HepG2 (cell line): ENCODE results near the gene TBC1D1. TPM values are rescaled to one million over a fixed set of nuclear protein-coding genes. Genes with fewer than 3 reads are reported as not detected.

Source experiments
- ARNTL ChIP-seq: sonication (generic); formaldehyde crosslinking; IDR thresholded peaks from 2 replicates; pipeline ENCODE4 v1.4.0; 2020; ENCODE audit warnings: mild to moderate bottlenecking, missing genetic modification reagents
- ATF3 ChIP-seq: sonication (generic); formaldehyde crosslinking; IDR thresholded peaks from 2 replicates; pipeline ENCODE4 v1.4.0; 2020; ENCODE audit warnings: missing genetic modification reagents
- CENPT ChIP-seq: sonication (generic); formaldehyde crosslinking; IDR thresholded peaks from 2 replicates; pipeline ENCODE4 v1.8.0; 2022; ENCODE audit warnings: low read depth, mild to moderate bottlenecking, moderate library complexity, missing genetic modification reagents
- CREB1 ChIP-seq, 2 experiments: fragments of 450-650 bp in 1 of 2; IDR thresholded peaks; 2 replicates each; pipeline ENCODE4 v1.6.1; 2016 to 2017; ENCODE audit warnings: control low read depth in 1 of 2, mild to moderate bottlenecking in 1 of 2, missing compliant biosample characterization in 1 of 2, missing genetic modification characterization in 1 of 2
- DZIP1 ChIP-seq: sonication (generic); formaldehyde crosslinking; IDR thresholded peaks from 2 replicates; pipeline ENCODE4 v1.5.0; 2020; ENCODE audit warnings: mild to moderate bottlenecking, missing genetic modification reagents
- FIP1L1 ChIP-seq: fragments of 200-400 bp; formaldehyde crosslinking; IDR thresholded peaks from 2 replicates; pipeline ENCODE4 v1.6.1; 2018; ENCODE audit warnings: low read depth, mild to moderate bottlenecking, low read length, moderate library complexity, borderline replicate concordance; ENCODE audit not compliant: insufficient read depth
- GATA4 ChIP-seq: sonication (generic); IDR thresholded peaks from 2 replicates; pipeline ENCODE4 v1.6.1; 2016; ENCODE audit warnings: antibody characterized with exemption, low read depth, borderline replicate concordance
- KAT7 ChIP-seq: IDR thresholded peaks from 2 replicates; pipeline ENCODE4 v1.6.1; 2018; ENCODE audit warnings: borderline replicate concordance, missing compliant biosample characterization
- NRL ChIP-seq: sonication (generic); formaldehyde crosslinking; IDR thresholded peaks from 2 replicates; pipeline ENCODE4 v1.5.0; 2020; ENCODE audit warnings: missing genetic modification reagents, mild to moderate bottlenecking, moderate library complexity, borderline replicate concordance
- PREB ChIP-seq: sonication (generic); formaldehyde crosslinking; IDR thresholded peaks from 2 replicates; pipeline ENCODE4 v1.4.0; 2020; ENCODE audit warnings: missing genetic modification reagents
- RBM22 ChIP-seq: fragments of 200-400 bp; formaldehyde crosslinking; optimal IDR thresholded peaks from 2 replicates; pipeline ENCODE3; 2017; ENCODE audit warnings: mild to moderate bottlenecking, low read length, moderate library complexity
- RCOR2 ChIP-seq: IDR thresholded peaks from 2 replicates; pipeline ENCODE4 v1.6.1; 2016; ENCODE audit warnings: missing biosample characterization, missing genetic modification reagents
- RELA ChIP-seq: sonication (generic); formaldehyde crosslinking; IDR thresholded peaks from 2 replicates; pipeline ENCODE4 v1.4.0; 2020; ENCODE audit warnings: missing genetic modification reagents
- SALL2 ChIP-seq: sonication (generic); formaldehyde crosslinking; IDR thresholded peaks from 2 replicates; pipeline ENCODE4 v1.8.1; 2023; ENCODE audit warnings: mild to moderate bottlenecking, missing genetic modification reagents, inconsistent platforms
- SCMH1 ChIP-seq: sonication (generic); formaldehyde crosslinking; IDR thresholded peaks from 2 replicates; pipeline ENCODE4 v1.9.0; 2021; ENCODE audit warnings: missing genetic modification reagents, mild to moderate bottlenecking, borderline replicate concordance
- ZFP36L1 ChIP-seq: sonication (generic); formaldehyde crosslinking; IDR thresholded peaks from 2 replicates; pipeline ENCODE4 v1.8.0; 2022; ENCODE audit warnings: mild to moderate bottlenecking, missing genetic modification reagents, moderate library complexity
- ZNF224 ChIP-seq: sonication (generic); formaldehyde crosslinking; IDR thresholded peaks from 2 replicates; pipeline ENCODE4 v1.5.0; 2020; ENCODE audit warnings: mild to moderate bottlenecking, missing genetic modification reagents
- ZNF275 ChIP-seq: sonication (generic); formaldehyde crosslinking; IDR thresholded peaks from 2 replicates; pipeline ENCODE4 v1.8.0; 2022; ENCODE audit warnings: missing genetic modification reagents, mild to moderate bottlenecking, inconsistent platforms, borderline replicate concordance
- ZNF512 ChIP-seq: sonication (generic); formaldehyde crosslinking; IDR thresholded peaks from 2 replicates; pipeline ENCODE4 v1.4.0; 2020; ENCODE audit warnings: mild to moderate bottlenecking, missing genetic modification reagents
- ZNF549 ChIP-seq: sonication (generic); formaldehyde crosslinking; IDR thresholded peaks from 2 replicates; pipeline ENCODE4 v1.5.0; 2020; ENCODE audit warnings: missing genetic modification reagents
- ZNF557 ChIP-seq: sonication (generic); formaldehyde crosslinking; IDR thresholded peaks from 2 replicates; pipeline ENCODE4 v1.4.0; 2020; ENCODE audit warnings: missing genetic modification reagents
- ZNF615 ChIP-seq: sonication (generic); formaldehyde crosslinking; IDR thresholded peaks from 2 replicates; pipeline ENCODE4 v1.5.0; 2020; ENCODE audit warnings: mild to moderate bottlenecking, missing genetic modification reagents, borderline replicate concordance
- ZNF713 ChIP-seq: sonication (generic); formaldehyde crosslinking; IDR thresholded peaks from 2 replicates; pipeline ENCODE4 v1.4.0; 2020; ENCODE audit warnings: mild to moderate bottlenecking, missing genetic modification reagents
- polyA plus RNA-seq, 8 experiments: library from polyadenylated mRNA; depleted of rRNA in 3 of 8; stranded (reverse) in 7 of 8; unstranded in 1 of 8; fragments of >200 nt; fragmentation: Illumina TruSeq in 4 of 8; extraction: Trizol in 4 of 8; gene quantifications; 2 replicates each; pipeline versions ENCODE4 v1.2.1 to v1.2.3, GENCODE V29; 2011 to 2016; ENCODE audit warnings: low read depth in 4 of 8, missing spikeins in 1 of 8, mixed read lengths in 1 of 8; ENCODE audit not compliant: insufficient read depth in 1 of 8
- total RNA-seq, 5 experiments: library from RNA; depleted of rRNA; stranded (reverse); fragments of >200 nt; fragmentation: Illumina TruSeq; extraction: Trizol; gene quantifications; 2 replicates each; pipeline ENCODE4 v1.2.3, GENCODE V29; 2016; ENCODE audit warnings: low read depth in 1 of 5

The TBC1D1 gene
- total and polyA plus RNA-seq, 2 of the 13 experiments (the other 11 are each of a cell fraction or from before 2014, with no cell fraction given) = 37.3 to 62.8 TPM

- no peak for TF ChIP-seq PREB (CRISPR knock-in tag)
- TF ChIP-seq FIP1L1 = no peak
- TF ChIP-seq ARNTL (CRISPR knock-in tag) = no peak
- no peak for TF ChIP-seq ZNF549 (CRISPR knock-in tag)
- TF ChIP-seq ZNF713 (CRISPR knock-in tag) = no peak
- TF ChIP-seq ZNF275 (CRISPR knock-in tag) = peak; percentile 59; the same call in 1 of the 2 replicates
- no peak for TF ChIP-seq RBM22
- TF ChIP-seq NRL (CRISPR knock-in tag) = no peak
- no peak for TF ChIP-seq CENPT
- peak; percentile 87 for TF ChIP-seq ATF3 (CRISPR knock-in tag)
- peak; percentile 68; the same call in 1 of the 2 replicates for TF ChIP-seq RCOR2 (CRISPR knock-in tag)
- no peak for TF ChIP-seq ZFP36L1 (CRISPR knock-in tag)
- no peak for TF ChIP-seq ZNF512
- TF ChIP-seq ZNF615 (CRISPR knock-in tag) = no peak
- TF ChIP-seq SCMH1 (CRISPR knock-in tag) = no peak
- TF ChIP-seq ZNF557 (CRISPR knock-in tag) = no peak
- TF ChIP-seq SALL2 (CRISPR knock-in tag) = peak; percentile 47
- TF ChIP-seq DZIP1 (CRISPR knock-in tag) = no peak
- no peak; the same call in 1 of the 2 replicates for TF ChIP-seq KAT7 (CRISPR knock-in tag)
- no peak for TF ChIP-seq RELA (CRISPR knock-in tag)
- TF ChIP-seq ZNF224 (CRISPR knock-in tag) = no peak
- peak; percentile 68 for TF ChIP-seq CREB1 (IDR thresholded peaks at IDR 0.05)
- peak; percentile 84 for TF ChIP-seq CREB1 (CRISPR knock-in tag; IDR thresholded peaks at IDR 0.05)
- TF ChIP-seq GATA4 = peak; percentile 42; the same call in 1 of the 2 replicates
Observed at GRCh38 chr4:38160487-38161207, 269.8 kb downstream of the TBC1D1 start (continued).
